Calu3 (cell line): ENCODE results near the gene SPATA31C1. TPM values are rescaled to one million over a fixed set of nuclear protein-coding genes. Genes with fewer than 3 reads are reported as not detected.

Source experiments
- BruUV-seq: library from RNA; stranded (reverse); fragments of 400-500 nt; replicated peaks from 2 replicates; lab custom pipeline; 2021; lab: Mats Ljungman, UMichigan
- CTCF ChIA-PET: fragments of 300-600 bp; sonication (Branson Sonifier 250); formaldehyde crosslinking; loops from one replicate; lab custom pipeline; 2022; ENCODE audit warnings: antibody characterized with exemption; lab: Charles Lee
- DNase-seq: peaks from one replicate; pipeline ENCODE4 v3.0.0; 2022
- H3K27ac Mint-ChIP-seq: one replicate; pipeline ENCODE4 v1.8.0; 2022; ENCODE audit warnings: mixed read lengths; ENCODE audit not compliant: unreplicated experiment
- H3K27me3 Mint-ChIP-seq: one replicate; pipeline ENCODE4 v1.8.0; 2022; ENCODE audit warnings: mixed read lengths; ENCODE audit not compliant: unreplicated experiment
- H3K36me3 Mint-ChIP-seq: one replicate; pipeline ENCODE4 v1.8.0; 2022; ENCODE audit warnings: mild to moderate bottlenecking, moderate library complexity, mixed read lengths; ENCODE audit not compliant: insufficient read depth, unreplicated experiment
- H3K4me1 Mint-ChIP-seq: one replicate; pipeline ENCODE4 v1.8.0; 2022; ENCODE audit warnings: mild to moderate bottlenecking, low read depth, mixed read lengths; ENCODE audit not compliant: unreplicated experiment
- H3K4me3 Mint-ChIP-seq: one replicate; pipeline ENCODE4 v1.8.0; 2022; ENCODE audit warnings: mild to moderate bottlenecking, low read depth, moderate library complexity, mixed read lengths; ENCODE audit not compliant: unreplicated experiment
- H3K9me3 Mint-ChIP-seq: one replicate; pipeline ENCODE4 v1.8.0; 2022; ENCODE audit warnings: low read depth, mixed read lengths; ENCODE audit not compliant: unreplicated experiment
- intact Hi-C: fragments of 100-400 bp; cut with micrococcal nuclease; formaldehyde crosslinking; loops from one replicate; pipeline ENCODE4 v1.10.0; 2022; ENCODE audit not compliant: unreplicated experiment
- total RNA-seq: library from RNA; stranded (reverse); gene quantifications from 2 replicates; pipeline ENCODE4 v1.2.3, GENCODE V29; 2022
- TF ChIP-seq, protein P1 (sequence below): fragments of 200-600 bp; IDR thresholded peaks from one replicate; pipeline ENCODE4 v1.8.0; 2022; ENCODE audit warnings: antibody characterized with exemption; ENCODE audit not compliant: unreplicated experiment

The SPATA31C1 gene
- total RNA-seq, 1 experiment from 2014 or later: not detected

DNA sequence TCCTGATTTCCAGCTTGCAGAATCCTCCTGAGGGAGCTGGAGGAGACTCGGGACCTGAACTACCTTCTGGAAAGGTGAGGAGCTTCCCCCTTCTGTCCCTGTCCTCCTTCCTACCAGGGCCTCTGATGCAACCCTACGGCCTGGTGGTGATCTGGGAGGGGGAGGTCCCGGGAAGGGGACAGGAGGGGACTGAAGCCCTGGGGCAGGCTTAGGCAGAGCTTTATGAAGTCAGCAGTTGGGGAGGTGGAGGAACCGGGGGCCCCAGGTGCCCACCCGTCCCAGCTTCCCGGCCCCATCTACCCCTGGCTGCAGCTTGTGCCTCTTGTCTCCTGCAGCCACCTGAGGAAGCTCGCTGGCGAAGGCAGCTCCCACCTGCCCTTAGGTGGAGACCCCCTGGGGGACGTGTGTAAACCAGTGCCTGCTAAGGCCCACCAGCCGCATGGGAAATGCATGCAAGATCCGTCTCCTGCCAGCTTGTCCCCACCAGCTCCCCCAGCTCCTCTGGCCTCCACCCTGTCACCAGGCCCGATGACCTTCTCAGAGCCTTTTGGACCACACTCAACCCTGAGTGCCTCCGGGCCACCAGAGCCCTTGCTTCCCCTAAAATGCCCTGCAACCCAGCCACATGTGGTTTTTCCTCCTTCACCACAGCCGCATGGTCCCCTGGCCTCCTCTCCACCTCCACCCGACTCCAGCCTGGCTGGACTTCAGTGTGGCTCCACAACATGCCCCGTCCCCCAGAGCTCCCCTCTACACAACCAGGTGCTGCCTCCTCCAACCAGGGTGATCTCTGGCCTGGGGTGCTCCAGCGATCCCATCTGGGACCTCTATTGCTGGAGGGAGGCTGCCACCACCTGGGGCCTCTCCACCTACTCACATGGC, 32.9 kb upstream of the SPATA31C1 start:
- Mint-ChIP-seq H3K4me3 (no peak overlapping the region), H3K27me3 (no peaks in the 10 kb centered on the region), H3K4me1 (no peaks in the 10 kb centered on the region), H3K27ac (no peak overlapping the region), H3K9me3 (no peaks in the 10 kb centered on the region), H3K36me3 (no peaks in the 10 kb centered on the region)
- DNase-seq: no peak
- intact Hi-C loops: no loop called here
- BruUV-seq: no TSS peak
- TF ChIP-seq, protein P1, sequence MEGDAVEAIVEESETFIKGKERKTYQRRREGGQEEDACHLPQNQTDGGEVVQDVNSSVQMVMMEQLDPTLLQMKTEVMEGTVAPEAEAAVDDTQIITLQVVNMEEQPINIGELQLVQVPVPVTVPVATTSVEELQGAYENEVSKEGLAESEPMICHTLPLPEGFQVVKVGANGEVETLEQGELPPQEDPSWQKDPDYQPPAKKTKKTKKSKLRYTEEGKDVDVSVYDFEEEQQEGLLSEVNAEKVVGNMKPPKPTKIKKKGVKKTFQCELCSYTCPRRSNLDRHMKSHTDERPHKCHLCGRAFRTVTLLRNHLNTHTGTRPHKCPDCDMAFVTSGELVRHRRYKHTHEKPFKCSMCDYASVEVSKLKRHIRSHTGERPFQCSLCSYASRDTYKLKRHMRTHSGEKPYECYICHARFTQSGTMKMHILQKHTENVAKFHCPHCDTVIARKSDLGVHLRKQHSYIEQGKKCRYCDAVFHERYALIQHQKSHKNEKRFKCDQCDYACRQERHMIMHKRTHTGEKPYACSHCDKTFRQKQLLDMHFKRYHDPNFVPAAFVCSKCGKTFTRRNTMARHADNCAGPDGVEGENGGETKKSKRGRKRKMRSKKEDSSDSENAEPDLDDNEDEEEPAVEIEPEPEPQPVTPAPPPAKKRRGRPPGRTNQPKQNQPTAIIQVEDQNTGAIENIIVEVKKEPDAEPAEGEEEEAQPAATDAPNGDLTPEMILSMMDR: no peak
- CTCF ChIA-PET: no interaction called here

DNA sequence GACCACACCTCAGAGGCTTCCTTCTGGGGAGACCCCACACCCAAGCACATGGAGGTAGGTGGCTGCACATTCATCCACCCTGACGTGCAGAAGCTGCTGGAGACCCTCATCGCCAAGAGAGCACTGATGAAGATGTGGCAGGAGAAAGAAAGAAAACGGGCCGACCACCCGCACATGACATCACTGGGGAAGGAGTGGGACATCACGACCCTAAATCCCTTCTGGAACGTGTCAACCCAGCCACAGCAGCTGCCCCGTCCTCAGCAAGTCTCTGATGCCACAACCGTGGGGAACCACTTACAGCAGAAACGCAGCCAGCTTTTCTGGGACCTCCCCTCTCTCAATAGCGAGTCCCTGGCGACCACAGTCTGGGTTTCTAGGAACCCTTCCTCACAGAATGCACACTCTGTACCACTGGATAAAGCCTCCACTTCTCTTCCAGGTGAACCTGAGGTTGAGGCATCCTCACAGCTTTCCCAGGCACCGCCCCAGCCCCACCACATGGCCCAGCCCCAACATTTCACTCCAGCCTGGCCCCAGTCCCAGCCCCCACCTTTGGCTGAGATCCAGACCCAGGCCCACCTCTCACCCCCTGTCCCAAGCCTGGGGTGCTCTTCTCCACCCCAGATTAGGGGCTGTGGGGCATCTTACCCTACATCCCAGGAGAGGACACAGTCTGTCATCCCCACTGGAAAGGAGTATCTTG, 32.1 kb upstream of the SPATA31C1 start:
- DNase-seq: no peak
- Mint-ChIP-seq H3K27ac (no peak overlapping the region), H3K4me1 (no peaks in the 10 kb centered on the region), H3K9me3 (no peaks in the 10 kb centered on the region), H3K27me3 (no peaks in the 10 kb centered on the region), H3K36me3 (no peaks in the 10 kb centered on the region), H3K4me3 (no peak overlapping the region)
- TF ChIP-seq, protein P1: no peak
- intact Hi-C loops: no loop called here
- CTCF ChIA-PET: no interaction called here
- no TSS peak for BruUV-seq

DNA sequence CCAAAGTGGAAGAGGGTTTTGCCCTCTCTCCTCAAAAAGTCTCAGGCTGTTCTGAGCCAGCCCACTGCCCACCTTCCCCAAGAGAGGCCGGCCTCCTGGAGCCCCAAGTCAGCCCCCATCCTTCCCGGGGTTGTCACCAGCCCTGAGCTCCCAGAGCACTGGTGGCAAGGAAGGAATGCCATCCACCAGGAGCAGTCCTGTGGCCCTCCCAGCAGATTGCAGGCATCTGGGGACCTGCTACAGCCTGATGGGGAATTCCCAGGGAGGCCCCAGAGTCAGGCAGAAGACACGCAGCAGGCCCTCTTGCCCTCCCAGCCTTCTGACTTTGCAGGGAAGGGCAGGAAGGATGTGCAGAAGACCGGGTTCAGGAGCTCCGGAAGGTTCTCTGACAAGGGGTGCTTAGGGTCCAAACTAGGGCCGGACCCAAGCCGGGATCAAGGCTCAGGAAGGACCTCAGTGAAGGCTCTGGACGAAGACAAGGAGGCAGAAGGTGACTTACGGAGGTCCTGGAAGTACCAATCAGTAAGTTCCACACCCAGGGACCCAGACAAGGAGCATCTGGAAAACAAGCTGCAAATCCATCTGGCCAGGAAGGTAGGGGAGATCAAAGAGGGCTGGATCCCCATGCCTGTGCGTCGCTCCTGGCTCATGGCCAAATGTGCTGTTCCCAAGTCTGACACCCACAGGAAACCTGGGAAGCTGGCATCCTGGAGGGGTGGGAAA, 31.4 kb upstream of the SPATA31C1 start:
- no TSS peak for BruUV-seq
- intact Hi-C loops: no loop called here
- no peak for DNase-seq
- Mint-ChIP-seq H3K4me3 (no peak overlapping the region), H3K27ac (no peak overlapping the region), H3K9me3 (no peaks in the 10 kb centered on the region), H3K36me3 (no peaks in the 10 kb centered on the region), H3K27me3 (no peaks in the 10 kb centered on the region), H3K4me1 (no peaks in the 10 kb centered on the region)
- CTCF ChIA-PET: no interaction called here
- TF ChIP-seq, protein P1: no peak

DNA sequence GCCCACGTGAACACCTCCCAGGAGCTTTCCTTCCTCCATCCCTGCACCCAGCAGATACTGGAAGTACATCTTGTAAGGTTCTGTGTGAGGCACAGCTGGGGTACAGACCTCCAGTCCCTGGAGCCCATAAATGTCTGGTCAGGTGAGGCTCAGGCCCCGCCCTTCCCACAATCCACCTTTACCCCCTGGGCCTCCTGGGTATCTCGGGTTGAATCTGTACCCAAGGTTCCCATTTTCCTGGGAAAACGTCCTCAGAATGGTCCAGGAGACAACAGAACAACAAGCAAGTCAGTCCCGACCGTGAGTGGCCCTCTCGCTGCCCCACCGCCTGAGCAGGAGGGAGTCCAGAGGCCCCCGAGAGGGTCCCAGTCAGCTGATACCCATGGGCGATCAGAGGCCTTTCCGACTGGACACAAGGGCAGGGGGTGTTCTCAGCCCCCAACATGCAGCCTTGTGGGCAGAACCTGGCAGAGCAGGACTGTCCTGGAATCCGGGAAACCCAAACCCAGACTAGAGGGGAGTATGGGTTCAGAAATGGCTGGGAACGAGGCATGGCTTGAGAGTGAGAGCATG, 30.7 kb upstream of the SPATA31C1 start:
- no peak overlapping the region for H3K27ac Mint-ChIP-seq
- no peak overlapping the region for H3K4me3 Mint-ChIP-seq
- H3K4me1 Mint-ChIP-seq: no peaks in the 10 kb centered on the region
- no peaks in the 10 kb centered on the region for H3K36me3 Mint-ChIP-seq
- intact Hi-C loops: no loop called here
- CTCF ChIA-PET: no interaction called here
- no peaks in the 10 kb centered on the region for H3K9me3 Mint-ChIP-seq
- DNase-seq: no peak
- H3K27me3 Mint-ChIP-seq: no peaks in the 10 kb centered on the region
- TF ChIP-seq, protein P1: no peak
- BruUV-seq: no TSS peak
